Stimulated activated naive CD8-positive, alpha-beta T cell treated with anti-CD3 and anti-CD28 coated beads, Interleukin-15, Interleukin-2, amounts not matched to agents 100 U/mL and 50 U/mL, for 24 hours (primary cell): Measurements from ENCODE around the gene CNOT9.
"Not testable (repeated sequence)": the region's sequence is repeated elsewhere in the genome, so short reads cannot be mapped to it uniquely, and the experiment has no call there.

ENCODE experiments used
- ATAC-seq: fragments of 150-1000 bp; cut with Tn5 transposase; one replicate; pipeline ENCODE4 v1.10.0; 2021
- DNase-seq: peaks from one replicate; pipeline ENCODE4 v3.0.0; 2021

Gene CNOT9

GRCh38 chr2:218568190-218569037 is at the start of gene CNOT9, which contains the start of gene USP37:
CNOT9 (plus strand) TSS chr2:218568839; CDS start chr2:218568955, 116 bp downstream.
USP37 (minus strand) TSS chr2:218568351; CDS start chr2:218558653, 9,698 bp downstream.
- peak; percentile 100 for DNase-seq
- ATAC-seq: peak; percentile 95

- DNase-seq (no peak), ATAC-seq (no peak)
Measured at GRCh38 chr2:218518876-218519275, 49.8 kb upstream of the CNOT9 start.

- ATAC-seq: no peak
Measured at GRCh38 chr2:218523651-218524050, 45.0 kb upstream of the CNOT9 start.

GRCh38 chr2:218528409-218528808 is 40.2 kb upstream of the CNOT9 start:
- ATAC-seq, DNase-seq: not testable (repeated sequence)

More at GRCh38 chr2:218523651-218524050, 45.0 kb upstream of the CNOT9 start:
- DNase-seq: no peak

- ATAC-seq: no peak
- DNase-seq: no peak
Measured at GRCh38 chr2:218529990-218530389, 38.6 kb upstream of the CNOT9 start.

- ATAC-seq (no peak), DNase-seq (no peak)
Measured at GRCh38 chr2:218536804-218537494, 31.7 kb upstream of the CNOT9 start.

- no peak for ATAC-seq
Measured at GRCh38 chr2:218540015-218540414, 28.6 kb upstream of the CNOT9 start.

GRCh38 chr2:218546012-218546411 is 22.6 kb upstream of the CNOT9 start:
- DNase-seq (no peak), ATAC-seq (no peak)

More at GRCh38 chr2:218540015-218540414, 28.6 kb upstream of the CNOT9 start:
- DNase-seq: no peak

GRCh38 chr2:218547511-218547910 is 21.1 kb upstream of the CNOT9 start:
- ATAC-seq (peak; percentile 71), DNase-seq (no peak)

GRCh38 chr2:218547978-218548377 is 20.7 kb upstream of the CNOT9 start:
- no peak for DNase-seq
- no peak for ATAC-seq

- not testable (repeated sequence) for DNase-seq, ATAC-seq
Measured at GRCh38 chr2:218554225-218554624, 14.4 kb upstream of the CNOT9 start.

GRCh38 chr2:218555527-218555926 is 13.1 kb upstream of the CNOT9 start:
- no peak for ATAC-seq

GRCh38 chr2:218557941-218558340 is 10.7 kb upstream of the CNOT9 start:
- no peak for DNase-seq
- no peak for ATAC-seq

More at GRCh38 chr2:218555527-218555926, 13.1 kb upstream of the CNOT9 start:
- DNase-seq: no peak

- no peak for ATAC-seq
- no peak for DNase-seq
Measured at GRCh38 chr2:218558986-218559385, 9.7 kb upstream of the CNOT9 start.

- DNase-seq: no peak
- no peak for ATAC-seq
Measured at GRCh38 chr2:218564056-218564455, 4.6 kb upstream of the CNOT9 start.

GRCh38 chr2:218566296-218566695 is 2.3 kb upstream of the CNOT9 start:
- ATAC-seq (no peak), DNase-seq (no peak)

- no peak for DNase-seq
- ATAC-seq: peak; percentile 42
Measured at GRCh38 chr2:218567797-218568189, 846 bp upstream of the CNOT9 start.

GRCh38 chr2:218569038-218569431 is 396 bp downstream of the CNOT9 start:
- ATAC-seq: peak; percentile 11

GRCh38 chr2:218569661-218570500 is 1.2 kb downstream of the CNOT9 start:
- peak; percentile 13 for DNase-seq

More at GRCh38 chr2:218569038-218569431, 396 bp downstream of the CNOT9 start:
- peak; percentile 72 for DNase-seq

GRCh38 chr2:218570850-218571249 is 2.2 kb downstream of the CNOT9 start:
- no peak for ATAC-seq
- DNase-seq: no peak

More at GRCh38 chr2:218569661-218570500, 1.2 kb downstream of the CNOT9 start:
- ATAC-seq: no peak

GRCh38 chr2:218576854-218577253 is 8.2 kb downstream of the CNOT9 start:
- ATAC-seq (no peak), DNase-seq (no peak)
